HepG2 (cell line): ENCODE measurements around the gene ITLN1. TPM values are rescaled to one million over a fixed set of nuclear protein-coding genes. Genes with fewer than 3 reads are reported as not detected.

Experiments
- ATAC-seq: fragments of 200-7000 bp; cut with Tn5 transposase; 3 replicates; pipeline ENCODE4 v1.9.1; 2020; ENCODE audit warnings: mild to moderate bottlenecking, moderate library complexity
- BruUV-seq: library from RNA; stranded (reverse); fragments of 400-500 nt; replicated peaks from 2 replicates; lab custom pipeline; 2021; lab: Mats Ljungman, UMichigan
- CTCF ChIA-PET: fragments of 300-600 bp; formaldehyde crosslinking; extraction: SDS; loops from one replicate; lab custom pipeline; 2021; ENCODE audit warnings: low total read pairs, inconsistent platforms, low intra/inter-chr PET ratio; lab: Yijun Ruan, JAX
- POLR2A ChIA-PET: fragments of 350-600 bp; sonication (Branson Sonifier 250); formaldehyde crosslinking; loops from one replicate; lab custom pipeline; 2020; ENCODE audit warnings: antibody characterized with exemption, inconsistent platforms; lab: Yijun Ruan, JAX
- DNase-seq: peaks from one replicate; pipeline ENCODE4 v3.0.0-alpha.2; 2015; ENCODE audit warnings: low spot score
- FAIRE-seq: peaks from 3 replicates; lab custom pipeline; 2011; peaks lifted over from hg19 to GRCh38; lab: Jason Lieb, UNC
- H2AFZ ChIP-seq: one replicate; pipeline ENCODE4 v1.6.1; 2011; ENCODE audit warnings: low read length, inconsistent platforms
- H3K27ac ChIP-seq: fragments of 300-600 bp; 3 replicates; pipeline ENCODE4 v1.8.0; 2011; ENCODE audit warnings: mixed run types, mild to moderate bottlenecking, mixed read lengths, low read length, inconsistent platforms; ENCODE audit not compliant: insufficient read depth; ENCODE audit errors: extremely low read length
- H3K27me3 ChIP-seq, 2 experiments: fragments of 200-600 bp in 1 of 2; 2 replicates in 1 of 2; 3 replicates in 1 of 2; pipeline versions ENCODE4 v1.6.0 to v1.8.0; 2011; ENCODE audit warnings: low read length in 2 of 2, mild to moderate bottlenecking in 2 of 2, moderate library complexity in 2 of 2, inconsistent platforms in 1 of 2; ENCODE audit not compliant: insufficient read depth in 2 of 2, control insufficient read depth in 1 of 2
- H3K36me3 ChIP-seq, 2 experiments: fragments of 200-600 bp in 1 of 2; replicated peaks in 1 of 2; 2 replicates in 1 of 2; 3 replicates in 1 of 2; pipeline versions ENCODE4 v1.5.1 to v1.8.0; 2011; ENCODE audit warnings: low read length in 2 of 2, inconsistent platforms in 1 of 2; ENCODE audit not compliant: insufficient read depth in 2 of 2, control insufficient read depth in 1 of 2
- H3K4me1 ChIP-seq: 2 replicates; pipeline ENCODE4 v1.5.1; 2012; ENCODE audit warnings: low read length, inconsistent platforms; ENCODE audit not compliant: insufficient read depth
- H3K4me2 ChIP-seq: 2 replicates; pipeline ENCODE4 v1.6.0; 2011; ENCODE audit warnings: low read depth, low read length, inconsistent platforms
- H3K4me3 ChIP-seq, 3 experiments: fragments of 200-600 bp in 1 of 3; sonication (generic), shearing (Covaris generic) in 1 of 3; replicated peaks in 1 of 3; 2 replicates each; pipeline ENCODE4 v1.5.1; 2011 to 2016; ENCODE audit warnings: low read length in 3 of 3, inconsistent platforms in 2 of 3, low read depth in 2 of 3, mild to moderate bottlenecking in 2 of 3, control low read depth in 1 of 3, mixed read lengths in 1 of 3; ENCODE audit not compliant: insufficient read depth in 1 of 3
- H3K79me2 ChIP-seq: one replicate; pipeline ENCODE4 v1.6.1; 2011; ENCODE audit warnings: low read length, inconsistent platforms; ENCODE audit not compliant: insufficient read depth
- H3K9ac ChIP-seq: 2 replicates; pipeline ENCODE4 v1.6.0; 2011; ENCODE audit warnings: mild to moderate bottlenecking, low read depth, low read length, inconsistent platforms; ENCODE audit not compliant: insufficient read depth
- H3K9me3 ChIP-seq: 2 replicates; pipeline ENCODE4 v1.5.1; 2012; ENCODE audit warnings: mild to moderate bottlenecking, low read length
- H4K20me1 ChIP-seq: 2 replicates; pipeline ENCODE4 v1.6.0; 2011; ENCODE audit warnings: inconsistent platforms, mild to moderate bottlenecking, low read length, moderate library complexity; ENCODE audit not compliant: insufficient read depth
- AGO1 ChIP-seq: fragments of 200-400 bp; formaldehyde crosslinking; IDR thresholded peaks from 2 replicates; pipeline ENCODE4 v1.6.1; 2017; ENCODE audit warnings: mild to moderate bottlenecking, low read depth, low read length, moderate library complexity; ENCODE audit not compliant: poor library complexity, severe bottlenecking
- CAMTA2 ChIP-seq: sonication (generic); formaldehyde crosslinking; IDR thresholded peaks from 2 replicates; pipeline ENCODE4 v1.4.0; 2020; ENCODE audit warnings: mild to moderate bottlenecking, missing genetic modification reagents, borderline replicate concordance
- CSRNP2 ChIP-seq: sonication (generic); formaldehyde crosslinking; conservative IDR thresholded peaks from 2 replicates; pipeline ENCODE4 v1.8.0; 2022; ENCODE audit warnings: low read depth, missing genetic modification reagents
- DNMT3B ChIP-seq: conservative IDR thresholded peaks from 2 replicates; pipeline ENCODE4 v1.6.1; 2016; ENCODE audit warnings: missing biosample characterization, control low read depth
- HNRNPK ChIP-seq: fragments of 200-400 bp; formaldehyde crosslinking; IDR thresholded peaks from 2 replicates; pipeline ENCODE4 v1.6.1; 2018; ENCODE audit warnings: low read length, low read depth, moderate library complexity, mild to moderate bottlenecking; ENCODE audit not compliant: poor library complexity, severe bottlenecking
- MAZ ChIP-seq, 2 experiments: sonication (generic) in 1 of 2; formaldehyde crosslinking in 1 of 2; IDR thresholded peaks; 2 replicates each; pipeline versions ENCODE4 v1.5.0 to v1.6.1; 2012 to 2020; ENCODE audit warnings: low read depth in 2 of 2, mild to moderate bottlenecking in 2 of 2, borderline replicate concordance in 1 of 2, improper control_type of control experiment in 1 of 2, low read length in 1 of 2, missing genetic modification reagents in 1 of 2, moderate library complexity in 1 of 2
- SMARCC2 ChIP-seq: fragments of 450-650 bp; IDR thresholded peaks from 2 replicates; pipeline ENCODE4 v1.6.1; 2017; ENCODE audit warnings: antibody characterized with exemption, mild to moderate bottlenecking
- TCF7 ChIP-seq: sonication (generic); IDR thresholded peaks from 2 replicates; pipeline ENCODE4 v1.6.1; 2016; ENCODE audit warnings: antibody characterized with exemption, low read depth
- TFAP4 ChIP-seq: sonication (generic); IDR thresholded peaks from 2 replicates; pipeline ENCODE4 v1.6.1; 2016; ENCODE audit warnings: low read depth, borderline replicate concordance
- THRA ChIP-seq: sonication (generic); formaldehyde crosslinking; IDR thresholded peaks from 2 replicates; pipeline ENCODE4 v1.4.0; 2020; ENCODE audit warnings: missing genetic modification reagents, borderline replicate concordance
- TOE1 ChIP-seq: sonication (generic); formaldehyde crosslinking; IDR thresholded peaks from 2 replicates; pipeline ENCODE4 v1.4.0; 2020; ENCODE audit warnings: mild to moderate bottlenecking, missing genetic modification reagents
- ZNF124 ChIP-seq: sonication (generic); formaldehyde crosslinking; IDR thresholded peaks from 2 replicates; pipeline ENCODE4 v1.4.0; 2020; ENCODE audit warnings: missing genetic modification reagents
- ZNF20 ChIP-seq: sonication (generic); formaldehyde crosslinking; IDR thresholded peaks from 2 replicates; pipeline ENCODE4 v1.4.0; 2020; ENCODE audit warnings: mild to moderate bottlenecking, moderate library complexity, missing genetic modification reagents
- ZNF768 ChIP-seq: sonication (generic); formaldehyde crosslinking; IDR thresholded peaks from 2 replicates; pipeline ENCODE4 v1.4.0; 2020; ENCODE audit warnings: missing genetic modification reagents
- ZXDC ChIP-seq: sonication (generic); formaldehyde crosslinking; IDR thresholded peaks from 2 replicates; pipeline ENCODE4 v1.5.0; 2020; ENCODE audit warnings: mild to moderate bottlenecking, missing genetic modification reagents
- WGBS: methylation state at CpG from one replicate; pipeline ENCODE4 v1.1.6; 2017; ENCODE audit warnings: low lambda C conversion rate; 5-methylcytosine and 5-hydroxymethylcytosine counted together
- in situ Hi-C: cut with HindIII; loops from 2 replicates; pipeline ENCODE4 v1.10.0; 2017; ENCODE audit warnings: low pct_unique_long_range_greater_than_20kb; ENCODE audit not compliant: extremely low pct_ligation_motif_present
- intact Hi-C: fragments of 100-400 bp; cut with micrococcal nuclease; formaldehyde crosslinking; loops from one replicate; pipeline ENCODE4 v1.10.0; 2022; ENCODE audit not compliant: unreplicated experiment
- polyA plus RNA-seq, 8 experiments: library from polyadenylated mRNA; depleted of rRNA in 3 of 8; stranded (reverse) in 7 of 8; unstranded in 1 of 8; fragments of >200 nt; fragmentation: Illumina TruSeq in 4 of 8; extraction: Trizol in 4 of 8; gene quantifications; 2 replicates each; pipeline versions ENCODE4 v1.2.1 to v1.2.3, GENCODE V29; 2011 to 2016; ENCODE audit warnings: low read depth in 4 of 8, missing spikeins in 1 of 8, mixed read lengths in 1 of 8; ENCODE audit not compliant: insufficient read depth in 1 of 8
- total RNA-seq, 5 experiments: library from RNA; depleted of rRNA; stranded (reverse); fragments of >200 nt; fragmentation: Illumina TruSeq; extraction: Trizol; gene quantifications; 2 replicates each; pipeline ENCODE4 v1.2.3, GENCODE V29; 2016; ENCODE audit warnings: low read depth in 1 of 5

The ITLN1 gene
- total and polyA plus RNA-seq, 2 of the 13 experiments (the other 11 are each of a cell fraction or from before 2014, with no cell fraction given), result not detected

GRCh38 chr1:160911925-160912324, 26.9 kb upstream of the ITLN1 start:
- TF ChIP-seq HNRNPK (no peak), ZNF124 (CRISPR knock-in tag) (no peak), THRA (CRISPR knock-in tag) (no peak), CSRNP2 (CRISPR knock-in tag) (no peak), ZNF20 (CRISPR knock-in tag) (no peak), SMARCC2 (no peak), ZXDC (CRISPR knock-in tag) (no peak), CAMTA2 (no peak), TCF7 (no peak), AGO1 (no peak), TFAP4 (no peak), TOE1 (CRISPR knock-in tag) (no peak), ZNF768 (no peak), DNMT3B (no peak), MAZ (IDR thresholded peaks at IDR 0.05; ENCODE audit: borderline replicate concordance, low read depth, low read length) (no peak), MAZ (CRISPR knock-in tag; IDR thresholded peaks at IDR 0.05; ENCODE audit: low read depth) (no peak)
- H2AFZ ChIP-seq, result no peak overlapping the region
- no peak overlapping the region for H3K9ac ChIP-seq
- no peak overlapping the region for H3K4me2 ChIP-seq
- FAIRE-seq (no peak), ATAC-seq (no peak), DNase-seq (no peak)
- H3K79me2 ChIP-seq, result no peaks in the 10 kb centered on the region
- no peaks in the 10 kb centered on the region for H3K36me3 ChIP-seq
- no peaks in the 10 kb centered on the region for H3K4me1 ChIP-seq
- no peak overlapping the region for H3K27ac ChIP-seq
- H3K27me3 ChIP-seq, result no peaks in the 10 kb centered on the region; a peak in 1 of 5 replicates
- H3K4me3 ChIP-seq, result no peak overlapping the region
- intact Hi-C loops, result no loop called here
- POLR2A ChIA-PET, result no interaction called here
- H4K20me1 ChIP-seq, result no peaks in the 10 kb centered on the region
- 12% methylated on average over 2 of the region's 2 CpGs for WGBS
- in situ Hi-C loops, result no loop called here
- H3K9me3 ChIP-seq, result no peaks in the 10 kb centered on the region
- BruUV-seq, result no TSS peak
- CTCF ChIA-PET, result no interaction called here
